Fibroblast of mammary gland (primary cell): ENCODE data around the gene NT5C3A.

ENCODE experiments used
- DNase-seq: peaks from one replicate; pipeline ENCODE4 v3.0.0-alpha.2; 2010; ENCODE audit warnings: low read depth
- H3K4me3 ChIP-seq: 2 replicates; pipeline ENCODE4 v1.5.1; 2011; ENCODE audit warnings: low read depth, mild to moderate bottlenecking, low read length, moderate library complexity; ENCODE audit not compliant: control insufficient read depth
- TF ChIP-seq, protein P1 (sequence below): conservative IDR thresholded peaks from 2 replicates; pipeline ENCODE4 v1.5.1; 2011; ENCODE audit warnings: low read depth, low read length, inconsistent platforms; ENCODE audit not compliant: control insufficient read depth, insufficient read depth

Gene NT5C3A

DNA sequence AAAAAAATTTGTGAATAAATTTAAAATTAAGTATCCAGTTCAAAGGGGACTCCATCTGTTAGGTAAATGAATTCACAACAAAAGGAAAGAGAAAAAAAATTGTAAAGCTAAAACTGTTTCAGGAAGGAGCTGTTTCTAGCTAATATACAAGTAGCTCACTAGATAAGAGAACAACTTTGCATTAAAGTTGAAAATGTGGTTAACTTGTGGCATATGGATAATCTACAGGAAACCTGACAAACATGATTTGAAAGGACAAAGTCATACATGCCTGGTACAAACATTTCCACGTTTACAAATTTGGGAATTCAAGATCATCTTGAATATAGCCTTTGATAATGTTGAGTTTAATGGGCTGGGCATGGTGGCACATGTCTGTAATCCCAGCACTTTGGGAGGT is 8.9 kb downstream of the NT5C3A start:
- H3K4me3 ChIP-seq, result no peak overlapping the region
- TF ChIP-seq, protein P1, sequence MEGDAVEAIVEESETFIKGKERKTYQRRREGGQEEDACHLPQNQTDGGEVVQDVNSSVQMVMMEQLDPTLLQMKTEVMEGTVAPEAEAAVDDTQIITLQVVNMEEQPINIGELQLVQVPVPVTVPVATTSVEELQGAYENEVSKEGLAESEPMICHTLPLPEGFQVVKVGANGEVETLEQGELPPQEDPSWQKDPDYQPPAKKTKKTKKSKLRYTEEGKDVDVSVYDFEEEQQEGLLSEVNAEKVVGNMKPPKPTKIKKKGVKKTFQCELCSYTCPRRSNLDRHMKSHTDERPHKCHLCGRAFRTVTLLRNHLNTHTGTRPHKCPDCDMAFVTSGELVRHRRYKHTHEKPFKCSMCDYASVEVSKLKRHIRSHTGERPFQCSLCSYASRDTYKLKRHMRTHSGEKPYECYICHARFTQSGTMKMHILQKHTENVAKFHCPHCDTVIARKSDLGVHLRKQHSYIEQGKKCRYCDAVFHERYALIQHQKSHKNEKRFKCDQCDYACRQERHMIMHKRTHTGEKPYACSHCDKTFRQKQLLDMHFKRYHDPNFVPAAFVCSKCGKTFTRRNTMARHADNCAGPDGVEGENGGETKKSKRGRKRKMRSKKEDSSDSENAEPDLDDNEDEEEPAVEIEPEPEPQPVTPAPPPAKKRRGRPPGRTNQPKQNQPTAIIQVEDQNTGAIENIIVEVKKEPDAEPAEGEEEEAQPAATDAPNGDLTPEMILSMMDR, result no peak
- DNase-seq, result no peak

GRCh38 chr7:33050535-33051318 is 11.8 kb downstream of the NT5C3A start:
- no peak overlapping the region for H3K4me3 ChIP-seq
- peak; percentile 69 for DNase-seq
- TF ChIP-seq, protein P1, result peak; percentile 73

GRCh38 chr7:33048704-33049103 is 13.9 kb downstream of the NT5C3A start:
- H3K4me3 ChIP-seq, result no peak overlapping the region
- no peak for DNase-seq
- TF ChIP-seq, protein P1, result no peak

DNA sequence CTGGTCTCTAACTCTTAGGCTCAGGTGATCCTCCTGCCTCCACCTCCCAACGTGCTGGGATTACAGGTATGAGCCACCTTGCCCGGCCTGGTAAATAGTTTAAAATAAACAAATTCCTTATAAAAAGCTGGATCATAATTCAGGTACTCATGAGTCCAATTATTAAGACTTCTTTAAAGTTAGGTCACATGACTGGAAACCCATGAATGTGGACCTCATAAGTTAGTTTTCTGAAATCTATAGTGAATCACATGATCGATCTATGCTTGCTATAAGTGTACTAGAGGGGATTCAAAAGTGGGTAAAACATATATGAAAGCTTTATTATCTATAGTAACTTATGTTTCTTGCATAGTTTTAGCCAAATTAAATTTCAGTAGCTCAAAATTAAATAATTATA is 14.3 kb downstream of the NT5C3A start:
- TF ChIP-seq, protein P1, result no peak

DNA sequence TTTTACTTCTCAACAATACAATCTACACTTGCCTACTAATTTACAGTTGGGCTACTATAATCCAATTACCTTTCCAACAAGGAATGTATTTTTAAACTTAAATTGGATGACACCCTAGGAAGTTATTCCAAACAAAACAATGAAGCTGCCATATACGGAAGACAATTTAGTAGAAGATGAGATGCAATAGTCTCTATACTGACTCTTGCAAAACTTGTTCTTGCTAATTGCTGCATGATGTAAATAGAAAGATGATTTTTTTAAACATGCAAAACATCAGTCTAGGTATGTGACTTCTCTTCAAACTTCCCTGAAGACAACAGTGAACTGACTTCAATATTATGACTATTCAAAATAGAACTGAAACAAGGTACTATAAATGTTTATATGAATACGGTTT is 17.6 kb downstream of the NT5C3A start:
- DNase-seq, result peak; percentile 35
- TF ChIP-seq, protein P1, result no peak

More for the DNA sequence above, 14.3 kb downstream of the NT5C3A start:
- no peak overlapping the region for H3K4me3 ChIP-seq
- no peak for DNase-seq

DNA sequence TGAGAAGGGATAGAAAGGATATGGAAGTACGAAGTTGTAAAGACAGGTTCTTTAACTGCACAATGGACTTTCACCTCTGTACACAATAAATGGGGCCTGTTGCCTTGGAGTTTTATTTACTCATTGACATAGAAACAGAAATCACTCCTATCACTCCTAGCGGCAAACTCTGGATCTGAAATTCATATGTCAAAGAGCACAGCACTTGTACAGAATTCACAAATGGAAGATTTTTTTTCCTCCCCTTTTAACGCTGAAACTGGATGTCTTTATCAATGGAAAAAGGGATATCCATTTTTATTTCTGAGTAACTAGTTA is 18.2 kb downstream of the NT5C3A start:
- TF ChIP-seq, protein P1, result peak; percentile 22

More for the DNA sequence above, 17.6 kb downstream of the NT5C3A start:
- no peak overlapping the region for H3K4me3 ChIP-seq

More for the DNA sequence above, 18.2 kb downstream of the NT5C3A start:
- H3K4me3 ChIP-seq, result no peak overlapping the region
- peak; percentile 42 for DNase-seq
